Measurements from ENCODE around the gene IPO11.
"Not testable (repeated sequence)": the region's sequence is repeated elsewhere in the genome, so short reads cannot be mapped to it uniquely, and the experiment has no call there.

The IPO11 gene

GRCh38 chr5:62594364-62594984 lies 181.9 kb downstream of the IPO11 start:
- no peak for DNase-seq
- intact Hi-C loops (cut with DNase I), result no loop called here

GRCh38 chr5:62596096-62596495 lies 183.5 kb downstream of the IPO11 start:
- no peak for DNase-seq
- intact Hi-C loops (cut with DNase I), result no loop called here

- DNase-seq, result no peak
- intact Hi-C loops (cut with DNase I), result no loop called here
These were observed 184.1 kb downstream of the IPO11 start for GRCh38 chr5:62596691-62597090.

- intact Hi-C loops (cut with DNase I), result no loop called here
- DNase-seq, result no peak
These were observed 184.8 kb downstream of the IPO11 start for GRCh38 chr5:62597314-62597713.

- no peak for DNase-seq
- intact Hi-C loops (cut with DNase I), result no loop called here
These were observed 188.1 kb downstream of the IPO11 start for GRCh38 chr5:62600560-62601252.

GRCh38 chr5:62603934-62604333 lies 191.4 kb downstream of the IPO11 start:
- DNase-seq, result no peak
- intact Hi-C loops (cut with DNase I), result no loop called here

- no peak for DNase-seq
- intact Hi-C loops (cut with DNase I), result no loop called here
These were observed 193.1 kb downstream of the IPO11 start for GRCh38 chr5:62605638-62606037.

- DNase-seq, result no peak
- intact Hi-C loops (cut with DNase I), result no loop called here
These were observed 194.3 kb downstream of the IPO11 start for GRCh38 chr5:62606878-62607277.

GRCh38 chr5:62607615-62608014 lies 195.1 kb downstream of the IPO11 start:
- DNase-seq, result no peak
- intact Hi-C loops (cut with DNase I), result no loop called here

GRCh38 chr5:62608529-62609511 lies 196.3 kb downstream of the IPO11 start:
- peak in 4 of 10 donors; percentile 13 to 85 (median 40) for DNase-seq
- intact Hi-C loops (cut with DNase I), result no loop called here

- intact Hi-C loops (cut with DNase I), result no loop called here
These were observed 201.8 kb downstream of the IPO11 start for GRCh38 chr5:62614355-62614754.

GRCh38 chr5:62616615-62617277 lies 204.2 kb downstream of the IPO11 start:
- intact Hi-C loops (cut with DNase I), result no loop called here
- no peak for DNase-seq

More at GRCh38 chr5:62614355-62614754, 201.8 kb downstream of the IPO11 start:
- no peak for DNase-seq

GRCh38 chr5:62617943-62618342 lies 205.4 kb downstream of the IPO11 start:
- intact Hi-C loops (cut with DNase I), result no loop called here
- no peak for DNase-seq

GRCh38 chr5:62620761-62621160 lies 208.2 kb downstream of the IPO11 start:
- intact Hi-C loops (cut with DNase I), result no loop called here

GRCh38 chr5:62621280-62621679 lies 208.7 kb downstream of the IPO11 start:
- no peak for DNase-seq
- intact Hi-C loops (cut with DNase I), result no loop called here

More at GRCh38 chr5:62620761-62621160, 208.2 kb downstream of the IPO11 start:
- no peak for DNase-seq

- DNase-seq, result no peak
- intact Hi-C loops (cut with DNase I), result no loop called here
These were observed 210.7 kb downstream of the IPO11 start for GRCh38 chr5:62623271-62623670.

- intact Hi-C loops (cut with DNase I), result not testable (repeated sequence)
These were observed 211.9 kb downstream of the IPO11 start for GRCh38 chr5:62624436-62624835.

GRCh38 chr5:62626534-62626933 lies 214.0 kb downstream of the IPO11 start:
- intact Hi-C loops (cut with DNase I), result no loop called here

More at GRCh38 chr5:62624436-62624835, 211.9 kb downstream of the IPO11 start:
- DNase-seq, result not testable (repeated sequence)

GRCh38 chr5:62627121-62627520 lies 214.6 kb downstream of the IPO11 start:
- intact Hi-C loops (cut with DNase I), result no loop called here
- DNase-seq, result no peak

More at GRCh38 chr5:62626534-62626933, 214.0 kb downstream of the IPO11 start:
- DNase-seq, result no peak

GRCh38 chr5:62627901-62628300 lies 215.3 kb downstream of the IPO11 start:
- no peak for DNase-seq
- intact Hi-C loops (cut with DNase I), result no loop called here

Measured in posterior cingulate gyrus (tissue), 11 donors.